NCI-H2227 treated with DMSO at 0.1 percent for 48 hours (cell line): ENCODE measurements around the gene TPX2.
"Not testable (repeated sequence)": the region's sequence is repeated elsewhere in the genome, so short reads cannot be mapped to it uniquely, and the experiment has no call there.

Experiments
- DNase-seq: peaks from one replicate; lab custom pipeline; 2025; lab: John Stamatoyannopoulos, UW

TPX2 gene

GRCh38 chr20:31813611-31814010, 74.5 kb downstream of the TPX2 start:
- no peak for DNase-seq

DNA sequence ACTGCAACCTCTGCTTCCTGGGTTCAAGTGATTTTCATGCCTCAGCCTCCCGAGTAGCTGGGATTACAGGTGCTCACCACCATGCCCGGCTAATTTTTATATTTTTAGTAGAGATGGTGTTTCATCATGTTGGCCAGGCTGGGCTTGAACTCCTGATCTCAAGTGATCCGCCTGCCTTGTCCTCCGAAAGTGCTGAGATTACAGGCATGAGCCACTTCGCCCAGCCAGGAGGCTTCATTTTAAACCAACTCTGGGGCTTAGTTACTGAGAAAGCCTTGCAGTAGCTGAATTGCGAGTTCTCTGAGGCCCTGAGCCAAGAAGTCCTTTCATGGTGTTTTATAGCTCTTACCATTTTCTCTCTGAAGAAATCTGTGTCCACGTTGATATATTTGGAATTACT, 75.1 kb downstream of the TPX2 start:
- not testable (repeated sequence) for DNase-seq

GRCh38 chr20:31815408-31816188, 76.5 kb downstream of the TPX2 start:
- DNase-seq, result no peak

DNA sequence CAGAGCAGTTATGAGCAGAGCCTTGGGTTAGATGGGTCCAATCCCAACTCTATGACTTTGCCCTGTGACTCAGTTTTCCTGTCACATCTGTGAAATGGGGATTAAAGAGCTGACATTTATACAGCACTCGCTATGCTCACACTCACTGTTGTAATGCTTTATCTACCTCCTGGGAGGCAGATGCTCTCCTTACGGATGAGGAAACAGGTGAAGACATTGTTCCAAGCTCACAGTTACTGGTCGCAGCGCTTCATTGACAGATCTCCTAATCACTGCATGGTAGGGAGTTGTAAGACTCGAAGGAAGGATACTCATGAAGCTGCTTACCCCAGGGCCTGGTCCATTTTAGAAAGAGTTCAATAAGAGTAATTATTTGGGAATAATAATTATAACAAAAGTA, 77.1 kb downstream of the TPX2 start:
- DNase-seq, result no peak

- no peak for DNase-seq
These were observed 78.4 kb downstream of the TPX2 start for GRCh38 chr20:31817461-31817860.

GRCh38 chr20:31818376-31818908, 79.4 kb downstream of the TPX2 start:
- DNase-seq, result no peak

DNA sequence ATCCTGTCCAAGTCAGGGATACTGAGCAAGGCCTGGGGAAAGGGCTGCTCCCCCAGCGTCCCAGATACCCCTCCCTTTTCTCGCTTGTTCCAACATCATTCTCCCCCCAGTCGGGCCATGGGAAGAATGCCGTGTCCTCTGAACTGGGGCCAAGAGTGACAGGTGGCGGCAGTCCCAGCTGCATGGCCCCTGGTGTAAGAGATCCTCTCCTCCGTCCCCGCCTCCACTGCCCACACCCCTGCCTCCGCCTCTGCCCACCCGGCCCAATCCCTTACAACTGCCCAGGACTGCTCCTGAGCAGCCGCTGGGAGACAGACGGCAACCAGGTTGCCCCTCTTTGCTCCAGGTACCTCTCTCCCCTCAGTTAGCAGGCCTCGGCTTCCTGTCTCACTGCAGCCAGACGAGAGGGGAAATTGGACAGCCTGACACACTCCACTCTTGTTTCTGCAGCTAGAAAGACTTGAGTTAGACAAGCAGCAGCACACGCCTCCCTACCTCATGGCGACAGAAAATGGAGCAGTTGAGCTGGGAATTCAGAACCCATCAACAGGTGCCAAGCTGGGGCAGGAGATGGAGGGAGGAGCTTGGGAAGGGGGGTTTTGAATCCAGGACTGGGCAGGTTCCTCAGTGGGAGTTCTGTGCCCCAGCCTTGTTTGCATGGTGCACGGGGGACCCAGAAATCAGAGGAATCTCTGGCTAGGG, 80.1 kb downstream of the TPX2 start, which contains the start of gene MYLK2:
TSS of gene MYLK2 (plus strand) at position 274 of the 702 bp plus-strand sequence. CDS start at position 499, 225 bp downstream.
- no peak for DNase-seq

- no peak for DNase-seq
These were observed 81.1 kb downstream of the TPX2 start for GRCh38 chr20:31820228-31820627.

DNA sequence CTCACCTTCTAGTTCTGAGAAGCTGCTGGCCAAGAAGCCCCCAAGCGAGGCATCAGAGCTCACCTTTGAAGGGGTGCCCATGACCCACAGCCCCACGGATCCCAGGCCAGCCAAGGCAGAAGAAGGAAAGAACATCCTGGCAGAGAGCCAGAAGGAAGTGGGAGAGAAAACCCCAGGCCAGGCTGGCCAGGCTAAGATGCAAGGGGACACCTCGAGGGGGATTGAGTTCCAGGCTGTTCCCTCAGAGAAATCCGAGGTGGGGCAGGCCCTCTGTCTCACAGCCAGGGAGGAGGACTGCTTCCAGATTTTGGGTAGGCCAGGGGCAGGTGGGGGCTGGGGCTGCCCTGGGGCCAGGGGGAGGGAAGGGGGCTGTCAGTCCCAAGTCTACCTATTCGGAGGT, 82.3 kb downstream of the TPX2 start:
- no peak for DNase-seq

DNA sequence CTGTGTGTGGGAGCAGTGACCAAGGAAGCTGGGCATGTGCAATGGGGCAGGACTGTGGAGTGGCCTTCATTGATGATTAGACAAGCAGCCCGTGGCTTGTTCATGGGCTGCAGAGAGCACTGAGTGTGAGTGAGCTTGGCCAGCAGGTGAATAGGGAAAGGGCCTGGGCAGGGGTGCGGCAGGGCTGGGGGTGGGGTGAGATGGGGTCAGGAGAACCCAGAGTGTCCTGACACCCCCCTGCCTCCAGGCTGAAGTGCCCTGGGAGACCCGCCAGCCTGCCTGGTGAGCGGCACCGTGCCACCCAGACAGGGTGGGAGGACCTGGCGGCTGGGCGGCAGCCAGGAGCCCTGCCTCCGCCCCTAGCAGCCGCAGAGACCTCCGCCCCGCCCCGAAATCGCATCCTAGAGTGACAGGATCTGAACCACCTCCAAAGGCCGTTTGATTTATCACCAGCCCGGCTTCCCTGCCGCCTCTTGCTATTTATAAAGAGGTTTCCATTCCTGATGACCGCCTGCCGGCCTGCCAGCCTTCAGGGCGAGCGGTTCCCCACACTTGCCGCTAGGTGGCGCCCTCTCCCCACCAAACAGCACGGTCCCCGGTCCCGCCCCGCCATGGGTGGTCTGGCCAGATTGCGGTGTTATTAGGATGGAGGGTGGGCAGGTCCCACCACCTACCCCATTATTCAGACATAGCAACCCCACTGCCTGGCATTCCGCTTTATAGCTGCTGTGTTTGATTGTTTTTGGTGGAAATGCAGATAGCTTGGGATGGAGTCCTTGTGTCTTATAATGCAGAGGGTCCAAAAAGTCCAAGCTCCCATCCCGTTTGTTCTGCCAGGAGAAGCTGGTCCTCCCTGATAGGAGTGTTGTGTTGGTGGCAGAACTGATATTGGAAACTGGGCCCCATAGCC, 83.6 kb downstream of the TPX2 start:
- peak; percentile 84 for DNase-seq

DNA sequence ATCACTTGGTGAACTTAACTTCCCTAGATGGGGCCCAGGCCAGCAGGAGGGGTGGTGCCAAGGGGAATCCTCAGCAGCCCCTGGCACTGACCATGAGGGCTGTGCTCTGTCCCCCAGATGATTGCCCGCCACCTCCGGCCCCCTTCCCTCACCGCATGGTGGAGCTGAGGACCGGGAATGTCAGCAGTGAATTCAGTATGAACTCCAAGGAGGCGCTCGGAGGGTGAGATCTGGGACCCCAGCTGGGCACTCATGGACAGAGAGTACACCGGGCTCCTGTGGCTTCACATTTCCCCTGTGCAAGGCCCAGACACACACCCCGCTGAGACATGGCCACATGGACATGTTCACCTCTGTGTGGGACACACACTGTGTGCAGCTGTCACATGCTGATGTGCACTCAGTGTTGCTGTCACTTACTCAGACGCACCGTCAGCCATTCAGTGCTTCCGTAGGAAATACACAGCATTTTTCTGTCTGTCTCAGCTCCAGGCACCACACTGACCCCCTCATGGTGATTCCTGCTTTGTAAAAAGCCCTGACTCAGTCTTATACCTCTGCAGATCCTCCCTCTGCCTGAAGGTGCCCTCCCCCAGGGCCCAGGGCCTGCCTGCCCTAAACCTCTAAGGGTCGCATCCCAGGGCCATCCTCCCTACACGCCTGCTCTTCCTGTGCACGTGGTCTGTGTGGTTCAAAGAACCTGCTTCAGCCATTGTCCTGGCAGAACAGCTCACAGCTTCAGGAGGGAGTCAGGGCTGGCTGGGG, 84.5 kb downstream of the TPX2 start:
- no peak for DNase-seq

- no peak for DNase-seq
These were observed 85.0 kb downstream of the TPX2 start for GRCh38 chr20:31824125-31824485.

- no peak for DNase-seq
These were observed 85.6 kb downstream of the TPX2 start for GRCh38 chr20:31824554-31825313.

DNA sequence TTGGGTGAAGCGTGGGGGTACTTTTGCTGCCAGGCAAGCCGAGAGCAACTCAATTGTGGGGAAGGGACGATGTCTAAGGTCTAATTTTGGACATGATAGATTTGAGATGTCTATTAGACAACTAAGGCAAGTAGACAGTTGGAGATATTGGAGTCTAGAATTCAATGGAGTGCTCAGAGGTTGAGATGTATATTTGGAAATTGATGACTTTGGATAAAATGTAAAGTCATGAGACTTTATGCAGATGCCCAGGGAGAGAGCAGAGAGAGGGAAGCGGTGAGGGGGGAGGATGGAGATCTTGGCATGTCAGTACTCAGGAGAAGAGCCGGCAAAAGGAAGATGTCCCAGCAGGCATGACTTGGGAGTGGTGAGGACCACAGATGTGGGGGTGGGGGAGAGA, 87.0 kb downstream of the TPX2 start:
- no peak for DNase-seq

GRCh38 chr20:31827059-31827458, 88.0 kb downstream of the TPX2 start:
- DNase-seq, result no peak

DNA sequence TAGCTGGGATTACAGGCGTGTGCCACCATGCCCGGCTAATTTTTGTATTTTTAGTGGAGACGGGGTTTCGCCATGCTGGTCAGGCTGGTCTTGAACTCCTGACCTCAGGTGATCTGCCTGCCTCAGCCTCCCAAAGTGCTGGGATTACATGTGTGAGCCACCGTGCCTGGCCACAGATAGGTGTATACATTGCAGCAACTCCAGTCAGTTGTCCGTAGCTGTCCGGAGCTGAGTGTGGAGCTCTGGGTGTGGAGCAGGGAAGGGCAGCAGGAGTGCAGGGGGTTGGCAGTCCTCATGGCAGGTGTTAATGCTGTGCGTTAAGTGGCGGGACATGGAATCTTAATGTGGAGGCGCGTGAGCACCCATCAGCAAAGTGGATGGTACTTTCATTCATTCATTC, 88.9 kb downstream of the TPX2 start:
- not testable (repeated sequence) for DNase-seq

GRCh38 chr20:31829731-31830130, 90.6 kb downstream of the TPX2 start:
- DNase-seq, result no peak

- no peak for DNase-seq
These were observed 91.4 kb downstream of the TPX2 start for GRCh38 chr20:31830406-31830981.

DNA sequence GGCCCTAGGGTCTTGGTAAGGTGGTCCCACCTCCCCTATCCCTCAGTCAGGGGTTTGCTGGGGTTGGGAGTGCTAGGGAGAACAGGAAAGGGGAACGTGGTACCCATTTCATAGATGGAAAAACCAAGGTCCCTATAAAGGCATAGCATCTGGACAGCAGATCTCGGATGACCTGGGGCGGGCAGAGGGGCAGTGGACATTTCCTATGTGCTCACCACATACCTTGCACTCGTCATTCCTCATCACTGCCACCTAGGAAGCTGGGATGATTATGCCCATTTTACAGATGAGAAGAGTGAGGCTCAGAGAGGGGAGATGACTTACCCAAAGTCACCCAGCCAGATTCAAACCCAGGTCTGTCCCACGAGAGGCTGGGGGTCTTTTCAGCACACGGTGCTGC, 92.1 kb downstream of the TPX2 start:
- no peak for DNase-seq

- no peak for DNase-seq
These were observed 92.7 kb downstream of the TPX2 start for GRCh38 chr20:31831771-31832306.
